HG02943 (cell line): ENCODE results near the gene CMTM8.

Source experiments
- ATAC-seq: cut with Tn5 transposase; IDR thresholded peaks from one replicate; pipeline ENCODE4 v1.9.1; 2021; ENCODE audit warnings: mild to moderate bottlenecking, low read depth, moderate library complexity; ENCODE audit not compliant: unreplicated experiment

CMTM8 gene

DNA sequence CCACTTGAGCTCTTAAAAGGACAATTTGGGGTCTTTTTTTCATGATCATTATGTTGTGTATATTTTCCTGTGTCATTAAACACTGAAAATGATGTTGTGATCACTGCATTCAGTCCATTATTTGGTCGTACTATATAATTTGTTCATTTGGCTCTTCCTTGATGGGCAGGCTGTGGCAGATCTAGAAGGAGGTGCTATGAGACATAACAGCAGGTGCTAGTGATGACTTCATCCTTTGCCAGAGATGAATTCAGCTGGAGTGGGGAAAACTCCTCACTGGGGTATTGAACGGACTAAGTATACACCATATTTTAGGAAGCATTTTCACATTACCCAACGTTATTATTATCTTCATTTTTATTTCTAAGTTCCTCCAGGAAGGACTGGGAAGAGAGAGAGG is 165.2 kb downstream of the CMTM8 start:
- no peak for ATAC-seq

DNA sequence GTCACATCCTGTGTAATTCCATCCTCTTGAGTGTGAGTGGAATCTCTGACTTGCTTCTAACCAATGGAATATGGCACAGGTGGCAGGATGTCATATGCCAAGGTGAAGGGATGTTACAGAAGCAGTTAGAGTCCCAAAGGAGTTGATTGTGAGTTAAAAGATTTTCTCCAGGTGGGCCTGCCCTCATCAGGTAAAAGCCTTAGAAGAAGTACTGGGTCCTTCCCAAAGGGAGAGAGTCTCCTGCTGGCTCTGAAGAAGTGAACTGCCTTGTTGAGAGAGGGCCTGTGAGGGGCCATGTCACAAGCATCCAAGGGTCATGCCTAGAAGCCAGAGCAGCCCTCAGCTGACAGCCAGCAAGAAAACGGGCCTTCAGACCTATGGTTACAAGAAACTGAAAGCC is 166.2 kb downstream of the CMTM8 start:
- ATAC-seq, result no peak

GRCh38 chr3:32405155-32405554 is 166.7 kb downstream of the CMTM8 start:
- no peak for ATAC-seq

DNA sequence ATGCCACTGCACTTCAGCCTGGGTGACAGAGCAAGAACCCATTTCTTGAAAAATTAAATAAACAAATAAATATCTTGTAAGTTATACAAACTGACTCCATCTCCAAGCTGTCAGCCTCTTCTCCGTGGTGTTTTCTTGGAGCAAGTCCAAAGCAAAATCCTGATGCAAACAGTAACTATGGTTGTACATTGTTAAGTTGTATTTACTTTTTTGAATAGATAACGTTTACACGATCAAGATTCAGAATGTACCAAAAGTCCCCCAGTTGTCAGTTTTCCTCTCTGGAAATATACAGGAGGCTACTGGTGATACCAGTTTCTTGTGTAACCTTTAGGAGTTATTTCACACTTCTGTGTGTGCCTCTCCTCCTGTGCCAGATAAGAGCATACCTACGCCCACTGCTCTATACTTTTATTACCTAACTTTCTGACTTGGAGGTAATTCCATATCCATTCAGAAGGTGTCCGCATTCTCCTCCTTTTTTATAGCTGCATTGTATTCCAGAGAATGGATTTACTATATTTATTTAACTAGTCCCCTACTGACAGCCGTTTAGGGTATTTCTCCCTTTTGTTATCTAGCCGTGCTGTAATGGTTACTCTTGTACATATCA is 167.3 kb downstream of the CMTM8 start:
- no peak for ATAC-seq

DNA sequence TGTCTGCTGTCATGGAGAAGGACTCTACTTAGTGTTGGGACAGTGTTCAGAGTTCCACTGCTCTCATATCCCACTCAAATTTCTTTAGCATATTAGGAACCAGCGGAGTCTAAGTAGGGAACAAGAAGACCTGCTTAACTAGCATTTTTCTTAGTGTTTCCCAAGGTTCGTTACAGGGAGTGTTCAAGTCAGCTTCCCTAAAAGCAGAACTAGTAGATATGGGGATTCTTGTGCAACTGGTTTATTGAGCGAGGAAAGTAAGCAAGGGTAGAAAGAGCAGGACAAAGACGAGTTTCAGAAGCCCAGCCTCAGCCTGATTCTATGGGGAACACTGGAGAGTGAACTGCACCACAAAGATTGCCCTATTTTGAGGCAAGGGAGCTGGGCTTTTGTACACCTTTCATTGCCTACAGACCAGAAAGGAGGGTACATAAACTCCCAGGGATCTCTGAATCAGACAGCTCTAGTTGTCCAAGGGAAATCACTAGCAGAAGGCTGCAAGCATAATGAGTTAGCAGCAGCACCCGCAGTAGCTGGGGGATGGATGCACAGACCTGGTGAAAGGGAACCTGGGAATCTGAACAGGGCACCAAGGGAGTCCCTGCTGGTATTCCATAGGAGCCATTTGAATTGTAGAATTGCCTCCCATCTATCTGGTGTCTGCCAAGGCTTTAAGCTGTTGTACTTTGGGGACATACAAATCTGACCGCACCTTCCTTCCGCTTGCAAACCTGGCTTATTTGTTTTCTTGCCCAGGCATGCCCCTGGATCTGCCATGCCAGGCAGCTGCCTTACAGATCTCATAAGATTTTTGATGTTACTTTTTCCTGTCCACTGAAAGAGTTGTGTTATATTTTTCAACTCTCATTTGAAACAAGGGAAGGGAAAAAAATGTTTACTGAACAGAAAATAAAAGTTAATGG is 168.3 kb downstream of the CMTM8 start:
- ATAC-seq, result no peak

GRCh38 chr3:32410367-32411246 is 172.1 kb downstream of the CMTM8 start:
- no peak for ATAC-seq

- ATAC-seq, result no peak
Observed at GRCh38 chr3:32411442-32411841, 173.0 kb downstream of the CMTM8 start.

DNA sequence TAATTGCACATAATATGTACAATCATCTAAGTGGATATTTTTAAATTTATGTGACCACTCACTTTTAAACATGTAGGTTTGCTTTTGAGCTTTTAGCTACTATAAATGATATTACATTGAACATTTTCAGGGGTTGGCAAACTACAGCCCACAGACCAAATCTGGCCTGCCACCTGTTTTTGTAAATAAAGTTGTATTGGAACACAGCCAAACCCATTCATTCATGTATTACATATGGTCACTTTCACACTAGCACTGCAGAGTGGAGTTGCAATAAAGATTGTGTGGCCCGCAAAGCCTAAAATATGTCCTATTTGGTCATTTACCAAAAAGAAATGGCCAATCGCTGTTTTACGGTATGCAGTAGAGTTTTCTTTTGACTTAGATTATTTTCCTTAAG is 174.4 kb downstream of the CMTM8 start:
- ATAC-seq, result no peak

- no peak for ATAC-seq
Observed at GRCh38 chr3:32413845-32414521, 175.5 kb downstream of the CMTM8 start.

- no peak for ATAC-seq
Observed at GRCh38 chr3:32414522-32415202, 176.2 kb downstream of the CMTM8 start.

DNA sequence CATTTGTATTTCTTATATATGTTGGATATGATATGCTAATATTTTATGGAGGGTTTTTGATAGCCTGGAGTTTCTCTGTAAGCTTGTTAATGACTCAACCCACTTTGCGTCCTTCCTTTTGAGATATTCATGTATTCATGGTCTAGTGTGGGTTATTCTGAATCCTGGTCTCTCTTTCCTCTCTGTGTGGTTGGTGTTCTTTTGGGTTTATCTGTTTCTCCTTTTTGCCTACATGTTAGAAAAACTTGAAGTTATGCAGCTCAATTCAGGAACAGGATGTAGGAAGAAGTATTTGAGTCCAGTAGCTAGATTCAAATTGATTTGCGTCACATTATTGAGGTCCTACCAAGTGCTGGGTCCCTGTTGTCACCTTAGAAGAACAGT is 181.3 kb downstream of the CMTM8 start:
- ATAC-seq, result no peak
